ENCODE measurements around the gene VIT. TPM values are rescaled to one million over a fixed set of nuclear protein-coding genes. Genes with fewer than 3 reads are reported as not detected.

Gene VIT, protein sequence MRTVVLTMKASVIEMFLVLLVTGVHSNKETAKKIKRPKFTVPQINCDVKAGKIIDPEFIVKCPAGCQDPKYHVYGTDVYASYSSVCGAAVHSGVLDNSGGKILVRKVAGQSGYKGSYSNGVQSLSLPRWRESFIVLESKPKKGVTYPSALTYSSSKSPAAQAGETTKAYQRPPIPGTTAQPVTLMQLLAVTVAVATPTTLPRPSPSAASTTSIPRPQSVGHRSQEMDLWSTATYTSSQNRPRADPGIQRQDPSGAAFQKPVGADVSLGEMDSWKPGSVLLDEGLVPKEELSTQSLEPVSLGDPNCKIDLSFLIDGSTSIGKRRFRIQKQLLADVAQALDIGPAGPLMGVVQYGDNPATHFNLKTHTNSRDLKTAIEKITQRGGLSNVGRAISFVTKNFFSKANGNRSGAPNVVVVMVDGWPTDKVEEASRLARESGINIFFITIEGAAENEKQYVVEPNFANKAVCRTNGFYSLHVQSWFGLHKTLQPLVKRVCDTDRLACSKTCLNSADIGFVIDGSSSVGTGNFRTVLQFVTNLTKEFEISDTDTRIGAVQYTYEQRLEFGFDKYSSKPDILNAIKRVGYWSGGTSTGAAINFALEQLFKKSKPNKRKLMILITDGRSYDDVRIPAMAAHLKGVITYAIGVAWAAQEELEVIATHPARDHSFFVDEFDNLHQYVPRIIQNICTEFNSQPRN
- polyA plus RNA-seq, result 0.09 TPM

DNA sequence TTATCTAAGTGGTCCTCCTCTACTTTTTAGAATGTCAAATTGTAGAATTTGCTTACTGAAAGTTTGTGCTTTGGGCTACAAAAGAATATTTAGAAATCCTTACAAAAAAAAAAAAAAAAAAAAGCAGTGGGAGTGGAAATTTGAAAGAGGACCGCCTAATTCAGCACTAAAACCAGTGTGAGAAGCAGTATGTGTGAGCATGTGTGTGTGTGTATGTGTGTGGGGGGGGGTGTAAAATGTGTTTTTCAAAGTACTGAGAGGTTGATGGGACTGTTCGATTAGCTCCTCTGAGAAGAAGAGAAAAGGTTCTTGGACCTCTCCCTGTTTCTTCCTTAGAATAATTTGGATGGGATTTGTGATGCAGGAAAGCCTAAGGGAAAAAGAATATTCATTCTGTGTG, at the start of gene VIT:
VIT (plus strand) TSS at position 175 of the 400 bp plus-strand sequence. CDS start 19,664 bp downstream, outside the sequence.
- H3K36me3 Mint-ChIP-seq, result no peaks in the 10 kb centered on the region
- H3K4me3 Mint-ChIP-seq, result no peak within 1 kb of the TSS
- H3K9me3 Mint-ChIP-seq, result peaks cover 0 to 2% (median 0%) of the 10 kb centered on the region in 3 donors
- H3K27ac Mint-ChIP-seq, result no peak within 1 kb of the TSS
- H3K4me1 Mint-ChIP-seq, result no peaks in the 10 kb centered on the region
- no peaks in the 10 kb centered on the region for H3K27me3 Mint-ChIP-seq

DNA sequence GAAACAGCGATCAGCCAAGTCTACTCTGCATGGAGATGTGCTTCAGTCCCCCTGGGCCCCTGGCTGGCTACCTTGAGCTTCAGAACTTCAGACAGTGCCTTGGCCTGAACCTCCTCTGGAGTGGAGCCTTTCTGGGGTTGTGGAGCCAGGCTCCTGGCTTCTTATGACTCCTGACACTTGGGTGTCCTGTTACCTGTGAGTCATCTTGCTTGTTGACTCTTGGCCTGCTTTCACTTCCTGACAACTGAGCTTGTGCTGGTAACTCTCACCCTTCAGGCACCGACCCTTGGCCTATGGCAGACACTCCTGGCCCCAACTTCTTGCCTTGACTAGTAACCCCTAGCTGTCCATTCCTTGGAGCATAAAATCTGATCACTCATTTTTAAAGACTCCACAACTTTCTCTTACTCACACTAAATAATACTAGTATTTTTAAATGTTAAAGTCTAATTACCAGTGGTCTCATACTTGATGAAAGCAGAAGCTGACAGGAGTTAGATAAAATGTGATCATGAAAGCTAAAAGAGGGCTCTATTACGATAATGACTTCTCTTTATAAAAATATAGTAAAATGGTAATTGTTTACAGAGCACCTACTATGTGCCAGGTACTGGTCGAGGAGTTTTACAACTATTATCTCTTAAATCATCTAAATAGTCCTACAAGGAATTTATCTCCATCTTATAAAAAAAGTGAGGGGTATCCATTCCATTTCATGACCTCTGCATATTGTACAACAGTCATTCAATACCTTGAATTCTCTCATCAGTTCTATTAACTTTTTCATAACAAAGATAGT, 46.3 kb upstream of the VIT start:
- H3K4me1 Mint-ChIP-seq, result no peaks in the 10 kb centered on the region
- H3K36me3 Mint-ChIP-seq, result no peaks in the 10 kb centered on the region
- no peak overlapping the region for H3K4me3 Mint-ChIP-seq
- H3K27ac Mint-ChIP-seq, result no peak overlapping the region
- H3K9me3 Mint-ChIP-seq, result no peaks in the 10 kb centered on the region
- no peaks in the 10 kb centered on the region for H3K27me3 Mint-ChIP-seq

GRCh38 chr2:36653155-36653554, 43.4 kb upstream of the VIT start:
- Mint-ChIP-seq H3K4me1 (no peaks in the 10 kb centered on the region), H3K9me3 (no peaks in the 10 kb centered on the region), H3K27ac (no peak overlapping the region), H3K36me3 (no peaks in the 10 kb centered on the region), H3K4me3 (no peak overlapping the region), H3K27me3 (no peaks in the 10 kb centered on the region)

DNA sequence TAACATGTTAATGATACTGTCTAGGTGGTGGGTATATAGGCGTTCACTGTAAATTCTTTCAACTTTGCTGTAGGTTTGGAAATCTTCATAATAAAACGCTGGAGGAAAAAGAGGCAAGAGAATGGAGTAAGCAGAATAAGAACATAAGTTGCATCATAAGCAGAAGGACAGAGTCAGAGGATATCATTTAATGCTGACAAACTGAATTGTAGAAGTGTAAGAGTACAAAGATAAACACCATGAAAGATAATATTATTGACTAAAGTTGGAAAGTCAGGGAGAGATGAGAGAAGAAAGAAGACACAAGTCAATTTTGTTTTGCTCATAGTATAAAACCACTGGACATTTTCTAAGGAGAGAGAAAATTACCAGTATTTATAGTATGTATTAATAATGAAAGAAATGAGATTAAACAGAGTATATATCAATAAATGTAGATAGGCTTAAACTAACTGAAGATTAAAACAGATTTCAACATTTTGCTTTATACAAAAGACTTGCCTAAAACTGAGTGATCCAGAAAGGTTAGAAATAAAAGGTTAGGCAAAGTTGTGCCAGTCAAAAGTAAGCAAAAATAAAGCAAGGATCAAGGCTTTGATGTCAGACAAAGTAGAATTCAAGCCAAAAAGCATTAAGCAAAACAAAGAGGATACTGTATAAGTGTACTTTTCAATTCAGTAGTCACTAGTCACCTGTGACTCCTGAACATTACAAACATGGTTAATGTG, 42.4 kb upstream of the VIT start:
- Mint-ChIP-seq H3K27ac (no peak overlapping the region), H3K4me3 (no peak overlapping the region), H3K36me3 (no peaks in the 10 kb centered on the region), H3K9me3 (no peaks in the 10 kb centered on the region), H3K4me1 (no peaks in the 10 kb centered on the region), H3K27me3 (peaks cover 2% of the 10 kb centered on the region)

DNA sequence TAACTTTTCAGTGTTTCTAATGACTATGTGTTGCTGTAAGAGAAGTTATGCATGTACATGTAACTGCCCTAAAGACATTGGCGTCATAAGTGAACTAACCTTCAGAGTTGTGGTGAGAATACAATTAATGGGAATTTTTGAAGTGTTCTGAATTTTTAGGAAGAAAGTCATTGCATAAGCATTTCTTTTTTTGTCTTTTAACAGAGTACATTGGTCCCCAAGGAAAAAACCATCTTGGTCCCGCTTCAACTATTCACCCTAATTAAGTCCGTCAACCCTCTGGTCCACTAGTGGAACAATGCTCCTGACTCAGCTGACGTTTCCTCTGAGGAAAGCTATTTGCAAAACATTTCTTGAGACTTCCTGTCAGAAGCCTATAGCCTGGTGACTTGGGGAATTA, 41.1 kb upstream of the VIT start:
- H3K27me3 Mint-ChIP-seq, result peaks cover 2% of the 10 kb centered on the region
- H3K4me1 Mint-ChIP-seq, result no peaks in the 10 kb centered on the region
- H3K36me3 Mint-ChIP-seq, result no peaks in the 10 kb centered on the region
- H3K4me3 Mint-ChIP-seq, result no peak overlapping the region
- H3K27ac Mint-ChIP-seq, result no peak overlapping the region
- no peaks in the 10 kb centered on the region for H3K9me3 Mint-ChIP-seq

DNA sequence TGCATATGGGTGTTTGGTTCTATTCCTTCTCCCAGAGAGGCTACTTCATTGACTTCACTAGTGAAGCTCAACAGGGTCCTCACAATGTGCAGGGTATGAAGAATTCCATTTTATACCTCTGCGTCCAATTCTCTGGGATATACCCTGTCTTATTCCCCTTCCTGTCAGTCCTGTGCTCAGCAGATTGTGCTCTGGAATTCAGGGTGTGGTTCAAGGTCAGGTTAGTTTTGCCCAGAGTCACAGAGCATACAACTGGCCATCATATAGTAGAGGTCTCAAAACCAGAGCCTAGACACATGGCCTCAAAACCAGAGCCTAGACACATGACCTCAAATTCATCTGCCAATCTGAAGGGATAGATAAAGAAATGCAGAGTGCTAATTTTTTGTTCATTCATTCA, 38.8 kb upstream of the VIT start:
- Mint-ChIP-seq H3K27ac (no peak overlapping the region), H3K4me3 (no peak overlapping the region), H3K27me3 (peaks cover 2% of the 10 kb centered on the region), H3K36me3 (no peaks in the 10 kb centered on the region), H3K4me1 (no peaks in the 10 kb centered on the region), H3K9me3 (peaks cover 0 to 2% (median 0%) of the 10 kb centered on the region in 3 donors)

DNA sequence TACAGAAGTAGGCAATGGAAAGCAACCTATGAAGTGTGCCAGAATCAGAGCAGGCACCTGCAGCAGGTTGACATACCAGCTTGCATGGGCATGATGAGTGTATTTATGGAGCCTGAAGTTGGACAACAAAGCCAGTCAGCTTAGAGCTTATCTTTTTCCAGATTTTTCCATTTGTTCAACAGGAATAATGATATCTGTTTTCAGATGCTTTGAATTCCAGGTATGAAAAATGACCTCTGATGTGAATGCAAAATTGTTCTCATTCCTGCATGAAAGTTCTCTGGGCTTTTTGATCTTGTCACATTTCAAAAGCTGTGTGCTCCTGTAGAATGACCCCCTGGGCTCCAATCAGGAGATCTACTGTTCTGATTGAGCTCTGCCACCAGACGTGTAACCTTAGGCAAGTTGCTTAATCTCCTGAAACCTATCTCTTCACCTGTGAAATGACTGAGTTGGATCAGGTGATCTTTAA, 38.2 kb upstream of the VIT start:
- H3K9me3 Mint-ChIP-seq, result peaks cover 0 to 2% (median 0%) of the 10 kb centered on the region in 3 donors
- H3K36me3 Mint-ChIP-seq, result no peaks in the 10 kb centered on the region
- no peak overlapping the region for H3K27ac Mint-ChIP-seq
- H3K27me3 Mint-ChIP-seq, result peaks cover 2% of the 10 kb centered on the region
- no peak overlapping the region for H3K4me3 Mint-ChIP-seq
- no peaks in the 10 kb centered on the region for H3K4me1 Mint-ChIP-seq

- no peak overlapping the region for H3K27ac Mint-ChIP-seq
- H3K9me3 Mint-ChIP-seq, result peaks cover 0 to 2% (median 0%) of the 10 kb centered on the region in 3 donors
- H3K4me3 Mint-ChIP-seq, result no peak overlapping the region
- peaks cover 2% of the 10 kb centered on the region for H3K27me3 Mint-ChIP-seq
- H3K36me3 Mint-ChIP-seq, result no peaks in the 10 kb centered on the region
- no peaks in the 10 kb centered on the region for H3K4me1 Mint-ChIP-seq
Observed at GRCh38 chr2:36659218-36659617, 37.3 kb upstream of the VIT start.

GRCh38 chr2:36659872-36660312, 36.6 kb upstream of the VIT start:
- Mint-ChIP-seq H3K4me3 (no peak overlapping the region), H3K36me3 (no peaks in the 10 kb centered on the region), H3K27ac (no peak overlapping the region), H3K4me1 (no peaks in the 10 kb centered on the region), H3K27me3 (peaks cover 2% of the 10 kb centered on the region), H3K9me3 (peaks cover 0 to 2% (median 0%) of the 10 kb centered on the region in 3 donors)

DNA sequence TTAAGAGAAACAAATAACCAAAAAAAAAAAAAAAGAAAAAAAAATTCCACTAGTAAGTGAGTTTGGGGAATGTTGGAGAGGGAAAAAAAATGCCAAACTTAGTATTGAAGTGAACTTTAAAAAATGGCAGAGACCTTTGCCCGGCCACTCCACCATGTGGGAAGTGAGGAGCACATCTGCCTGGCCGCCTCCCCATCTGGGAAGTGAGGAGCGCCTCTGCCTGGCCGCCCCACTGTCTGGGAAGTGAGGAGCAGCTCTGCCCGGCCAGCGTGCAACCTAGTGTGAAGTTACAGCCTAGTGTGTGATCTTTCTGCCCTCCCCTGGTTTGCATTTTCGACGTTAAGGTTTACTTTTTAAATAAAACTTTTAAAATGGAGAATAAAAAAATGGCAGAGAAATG, 33.9 kb upstream of the VIT start:
- H3K9me3 Mint-ChIP-seq, result peaks cover 0 to 2% (median 0%) of the 10 kb centered on the region in 3 donors
- H3K27me3 Mint-ChIP-seq, result peaks cover 6% of the 10 kb centered on the region
- no peak overlapping the region for H3K27ac Mint-ChIP-seq
- H3K4me1 Mint-ChIP-seq, result no peaks in the 10 kb centered on the region
- no peak overlapping the region for H3K4me3 Mint-ChIP-seq
- no peaks in the 10 kb centered on the region for H3K36me3 Mint-ChIP-seq

GRCh38 chr2:36663295-36663694, 33.2 kb upstream of the VIT start:
- peaks cover 0 to 2% (median 0%) of the 10 kb centered on the region in 3 donors for H3K9me3 Mint-ChIP-seq
- H3K27ac Mint-ChIP-seq, result no peak overlapping the region
- H3K4me3 Mint-ChIP-seq, result no peak overlapping the region
- no peaks in the 10 kb centered on the region for H3K4me1 Mint-ChIP-seq
- H3K36me3 Mint-ChIP-seq, result no peaks in the 10 kb centered on the region
- H3K27me3 Mint-ChIP-seq, result peaks cover 6% of the 10 kb centered on the region

- no peak overlapping the region for H3K27ac Mint-ChIP-seq
- H3K4me1 Mint-ChIP-seq, result no peaks in the 10 kb centered on the region
- H3K9me3 Mint-ChIP-seq, result peaks cover 0 to 2% (median 0%) of the 10 kb centered on the region in 3 donors
- H3K27me3 Mint-ChIP-seq, result peaks cover 4% of the 10 kb centered on the region
- no peak overlapping the region for H3K4me3 Mint-ChIP-seq
- no peaks in the 10 kb centered on the region for H3K36me3 Mint-ChIP-seq
Observed at GRCh38 chr2:36663851-36664695, 32.4 kb upstream of the VIT start.

DNA sequence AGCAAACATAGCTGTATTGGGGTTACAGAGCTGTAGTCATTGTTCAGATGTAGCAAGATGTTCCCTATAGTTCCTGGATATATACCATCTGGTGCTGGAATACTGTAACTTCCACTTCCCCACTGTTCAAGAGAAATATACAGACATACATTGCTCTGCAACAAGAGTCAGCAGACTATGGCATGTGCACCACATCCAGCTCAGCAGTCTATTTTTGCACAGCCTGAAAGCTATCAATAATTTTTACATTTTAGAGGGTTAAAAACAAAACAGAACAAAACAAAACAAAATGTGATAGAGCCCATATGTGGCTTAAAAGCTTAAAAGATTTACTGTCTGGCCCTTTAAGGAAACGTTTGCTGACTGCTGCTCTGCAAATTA, 31.8 kb upstream of the VIT start:
- Mint-ChIP-seq H3K27ac (no peak overlapping the region), H3K36me3 (no peaks in the 10 kb centered on the region), H3K4me1 (no peaks in the 10 kb centered on the region), H3K4me3 (no peak overlapping the region), H3K27me3 (peaks cover 4% of the 10 kb centered on the region), H3K9me3 (peaks cover 0 to 2% (median 0%) of the 10 kb centered on the region in 3 donors)

DNA sequence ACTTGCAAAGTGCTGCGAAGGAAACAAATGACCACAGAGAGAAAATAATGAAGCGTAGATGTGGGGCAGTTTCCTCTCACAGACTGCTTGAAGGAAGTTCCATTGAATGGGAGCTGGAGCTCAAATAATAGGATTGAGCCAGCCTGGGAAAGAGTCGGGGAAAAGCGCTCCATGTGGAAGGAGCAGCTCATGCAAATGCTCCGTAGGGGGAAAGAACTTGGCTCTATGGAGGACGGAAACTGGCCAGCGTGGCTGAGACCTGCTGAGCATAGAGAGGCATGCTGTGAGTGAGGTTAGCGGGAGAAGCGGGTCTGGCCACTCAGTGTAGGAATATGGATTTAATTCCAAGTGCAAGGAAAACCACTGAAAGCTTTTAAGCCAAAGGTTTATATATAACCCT, 28.6 kb upstream of the VIT start:
- H3K4me1 Mint-ChIP-seq, result no peaks in the 10 kb centered on the region
- H3K27me3 Mint-ChIP-seq, result peaks cover 10% of the 10 kb centered on the region
- H3K27ac Mint-ChIP-seq, result no peak overlapping the region
- H3K36me3 Mint-ChIP-seq, result no peaks in the 10 kb centered on the region
- H3K9me3 Mint-ChIP-seq, result no peaks in the 10 kb centered on the region
- H3K4me3 Mint-ChIP-seq, result no peak overlapping the region
